K562 (cell line): ENCODE data around the gene FHIT. TPM values are rescaled to one million over a fixed set of nuclear protein-coding genes. Genes with fewer than 3 reads are reported as not detected.

Experiments
- ARNT ChIP-seq, 2 experiments: fragments of 450-650 bp; IDR thresholded peaks; 2 replicates each; pipeline ENCODE4 v1.6.1; 2016; ENCODE audit warnings: mild to moderate bottlenecking in 1 of 2
- BRF2 ChIP-seq: IDR thresholded peaks from 3 replicates; pipeline ENCODE4 v1.6.1; 2011; ENCODE audit warnings: borderline replicate concordance, mild to moderate bottlenecking; ENCODE audit not compliant: insufficient read length, insufficient read depth
- CBFA2T2 ChIP-seq: fragments of 450-650 bp; conservative IDR thresholded peaks from 2 replicates; pipeline ENCODE4 v1.6.1; 2017; ENCODE audit warnings: mild to moderate bottlenecking
- CBFA2T3 ChIP-seq: fragments of 450-650 bp; IDR thresholded peaks from 2 replicates; pipeline ENCODE4 v1.6.1; 2017
- CEBPG ChIP-seq, 3 experiments: fragments of 200-800 bp in 1 of 3; sonication (Bioruptor generic) in 1 of 3; sonication (generic) in 1 of 3; formaldehyde crosslinking in 1 of 3; IDR thresholded peaks in 2 of 3; conservative IDR thresholded peaks in 1 of 3; 2 replicates each; pipeline versions ENCODE4 v1.6.1 to v1.8.0; 2016 to 2022; ENCODE audit warnings: missing compliant biosample characterization in 2 of 3, missing genetic modification characterization in 2 of 3, mild to moderate bottlenecking in 1 of 3, missing genetic modification reagents in 1 of 3
- DPF2 ChIP-seq: fragments of 450-650 bp; IDR thresholded peaks from 2 replicates; pipeline ENCODE4 v1.6.1; 2016
- ERF ChIP-seq: fragments of 450-650 bp; formaldehyde crosslinking; IDR thresholded peaks from 2 replicates; pipeline ENCODE4 v1.4.0; 2020; ENCODE audit warnings: mild to moderate bottlenecking, mixed read lengths
- FOXA3 ChIP-seq, 2 experiments: fragments of 450-650 bp in 1 of 2; sonication (generic) in 1 of 2; formaldehyde crosslinking; IDR thresholded peaks in 1 of 2; conservative IDR thresholded peaks in 1 of 2; 2 replicates each; pipeline versions ENCODE4 v1.4.0 to v1.8.0; 2020 to 2022; ENCODE audit warnings: mild to moderate bottlenecking in 2 of 2, missing genetic modification reagents in 1 of 2
- HDAC2 ChIP-seq: fragments of 450-650 bp; IDR thresholded peaks from 2 replicates; pipeline ENCODE4 v1.6.1; 2016; ENCODE audit warnings: mild to moderate bottlenecking
- HES1 ChIP-seq: fragments of 450-650 bp; IDR thresholded peaks from 2 replicates; pipeline ENCODE4 v1.6.1; 2016; ENCODE audit warnings: low read depth, mild to moderate bottlenecking, moderate library complexity
- KLF1 ChIP-seq: fragments of 450-650 bp; IDR thresholded peaks from 2 replicates; pipeline ENCODE4 v1.6.1; 2016; ENCODE audit warnings: missing genetic modification characterization, missing compliant biosample characterization
- MED1 ChIP-seq: sonication (generic); formaldehyde crosslinking; IDR thresholded peaks from 2 replicates; pipeline ENCODE4 v1.8.1; 2023; ENCODE audit warnings: missing genetic modification reagents, borderline replicate concordance
- NELFE ChIP-seq: IDR thresholded peaks from 2 replicates; pipeline ENCODE4 v1.6.1; 2011; ENCODE audit warnings: mild to moderate bottlenecking; ENCODE audit not compliant: insufficient read depth, insufficient read length
- NFE2 ChIP-seq: IDR thresholded peaks from 2 replicates; pipeline ENCODE4 v1.6.1; 2014; ENCODE audit warnings: antibody characterized with exemption, low read depth
- PKNOX1 ChIP-seq: fragments of 450-650 bp; IDR thresholded peaks from 2 replicates; pipeline ENCODE4 v1.6.1; 2016
- PRPF4 ChIP-seq: fragments of 200-400 bp; formaldehyde crosslinking; IDR thresholded peaks from one replicate; pipeline ENCODE4 v1.6.1; 2017; ENCODE audit warnings: low read length, low read depth, mild to moderate bottlenecking; ENCODE audit not compliant: insufficient read depth, poor library complexity, severe bottlenecking
- SMAD4 ChIP-seq: fragments of 250-450 bp; sonication (Bioruptor Pico); conservative IDR thresholded peaks from 2 replicates; pipeline ENCODE4 v1.8.0; 2021; ENCODE audit warnings: inconsistent platforms, mild to moderate bottlenecking, moderate library complexity
- SMARCE1 ChIP-seq: fragments of 450-650 bp; IDR thresholded peaks from 2 replicates; pipeline ENCODE4 v1.7.1; 2016; ENCODE audit warnings: mild to moderate bottlenecking
- TAL1 ChIP-seq: fragments of 450-650 bp; IDR thresholded peaks from 2 replicates; pipeline ENCODE4 v1.6.1; 2016; ENCODE audit warnings: mild to moderate bottlenecking
- THAP12 ChIP-seq: fragments of 250-450 bp; sonication (Bioruptor Pico); IDR thresholded peaks from 2 replicates; pipeline ENCODE4 v1.9.0; 2021; ENCODE audit warnings: mild to moderate bottlenecking, inconsistent platforms
- XRCC3 ChIP-seq: fragments of 450-650 bp; IDR thresholded peaks from 2 replicates; pipeline ENCODE4 v1.6.1; 2017; ENCODE audit warnings: mild to moderate bottlenecking, moderate library complexity
- ZNF124 ChIP-seq: sonication (generic); formaldehyde crosslinking; IDR thresholded peaks from 2 replicates; pipeline ENCODE4 v1.8.1; 2022; ENCODE audit warnings: missing genetic modification reagents
- ZNF212 ChIP-seq: fragments of 450-650 bp; formaldehyde crosslinking; IDR thresholded peaks from 2 replicates; pipeline ENCODE4 v1.4.0; 2020; ENCODE audit warnings: mild to moderate bottlenecking
- ZNF584 ChIP-seq: fragments of 200-800 bp; sonication (Bioruptor generic); IDR thresholded peaks from 2 replicates; pipeline ENCODE4 v1.6.1; 2016; ENCODE audit warnings: low read depth, mild to moderate bottlenecking, missing genetic modification characterization, missing compliant biosample characterization
- ZNF655 ChIP-seq: fragments of 250-450 bp; sonication (Bioruptor Pico); IDR thresholded peaks from 2 replicates; pipeline ENCODE4 v1.5.0; 2021
- polyA plus RNA-seq, 8 experiments: library from polyadenylated mRNA; depleted of rRNA in 4 of 8; stranded (reverse) in 5 of 8; unstranded in 3 of 8; fragments of >200 nt; fragmentation: Nextera tagmentation in 2 of 8; fragmentation: Illumina TruSeq in 1 of 8; extraction: Ambion mirVana in 2 of 8; extraction: Trizol in 1 of 8; gene quantifications; 2 replicates each; pipeline versions ENCODE4 v1.2.1 to v1.2.3, GENCODE V29; 2011 to 2014; ENCODE audit warnings: inconsistent platforms in 1 of 8, missing spikeins in 1 of 8
- total RNA-seq, 7 experiments: library from RNA; depleted of rRNA in 6 of 7; stranded (reverse); fragments of >200 nt in 6 of 7; fragmentation: Illumina TruSeq in 2 of 7; extraction: Trizol in 2 of 7; gene quantifications; 2 replicates each; pipeline versions ENCODE4 v1.2.1 to v1.2.3, GENCODE V29; 2011 to 2021; ENCODE audit warnings: low replicate concordance in 1 of 7

The FHIT gene
- total and polyA plus RNA-seq, 9 of the 15 experiments (the other 6 are each of a cell fraction or from before 2014, with no cell fraction given), result 1.7 to 9.1 (median 4.3) TPM

- no peak for TF ChIP-seq BRF2
- no peak for TF ChIP-seq ERF
- no peak for TF ChIP-seq SMARCE1
- no peak for TF ChIP-seq THAP12 (CRISPR knock-in tag)
- TF ChIP-seq FOXA3 (CRISPR knock-in tag; conservative IDR thresholded peaks at IDR 0.05 in 1 of 2, IDR thresholded peaks at IDR 0.05 in 1 of 2), result no peak
- TF ChIP-seq MED1, result no peak
- no peak for TF ChIP-seq ARNT (IDR thresholded peaks at IDR 0.05)
- no peak for TF ChIP-seq CEBPG (CRISPR knock-in tag; IDR thresholded peaks at IDR 0.05)
- no peak for TF ChIP-seq CEBPG (tag; conservative IDR thresholded peaks at IDR 0.05 in 1 of 2, IDR thresholded peaks at IDR 0.05 in 1 of 2)
- peak; percentile 39; the same call in 1 of the 2 replicates for TF ChIP-seq TAL1
- TF ChIP-seq ZNF124, result no peak
- no peak for TF ChIP-seq ZNF655 (CRISPR knock-in tag)
- TF ChIP-seq ZNF584, result no peak
- TF ChIP-seq HDAC2, result no peak
- TF ChIP-seq DPF2, result 0 out of 2 replicates have a peak, but pooled peaks have one; percentile 31
- 0 out of 2 replicates have a peak, but pooled peaks have one; percentile 9 for TF ChIP-seq NFE2
- TF ChIP-seq HES1, result no peak
- TF ChIP-seq PRPF4, result no peak
- TF ChIP-seq XRCC3, result no peak
- no peak for TF ChIP-seq ZNF212
- TF ChIP-seq CBFA2T2, result peak; percentile 34; the same call in 1 of the 2 replicates
- TF ChIP-seq KLF1 (tag), result no peak
- TF ChIP-seq NELFE, result no peak
- no peak for TF ChIP-seq SMAD4 (CRISPR knock-in tag)
- no peak for TF ChIP-seq PKNOX1
- TF ChIP-seq CBFA2T3, result peak; percentile 60
Measured at GRCh38 chr3:61032991-61033390, 218.3 kb downstream of the FHIT start (continued).
